Measurements from ENCODE around the gene SRGAP1.

- no peak for TF ChIP-seq POLR2A (IDR thresholded peaks at IDR 0.05; ENCODE audit: low read depth, low read length)
- TF ChIP-seq TAF1 (IDR thresholded peaks at IDR 0.05; ENCODE audit: borderline replicate concordance, low read depth, low read length), result no peak
- no peak for TF ChIP-seq POLR2AphosphoS5 (IDR thresholded peaks at IDR 0.05; ENCODE audit: low read depth, low read length)
Observed at GRCh38 chr12:63941879-63942278, 97.4 kb downstream of the SRGAP1 start.
